Stimulated activated CD8-positive, alpha-beta memory T cell treated with anti-CD3 and anti-CD28 coated beads, Interleukin-7, amount 100 ng/mL, for 24 hours (primary cell): ENCODE data around the gene NTRK2.

Experiments used
- DNase-seq: peaks from one replicate; pipeline ENCODE4 v3.0.0-alpha.2; 2020; ENCODE audit warnings: low read depth

Gene NTRK2

GRCh38 chr9:84975926-84976325 lies 306.4 kb downstream of the NTRK2 start:
- no peak for DNase-seq

GRCh38 chr9:84978661-84979060 lies 309.1 kb downstream of the NTRK2 start:
- DNase-seq, result no peak

- no peak for DNase-seq
These were observed 314.2 kb downstream of the NTRK2 start for GRCh38 chr9:84983749-84984148.

GRCh38 chr9:84988621-84989020 lies 319.1 kb downstream of the NTRK2 start:
- no peak for DNase-seq

GRCh38 chr9:84990416-84990815 lies 320.9 kb downstream of the NTRK2 start:
- no peak for DNase-seq

- no peak for DNase-seq
These were observed 321.5 kb downstream of the NTRK2 start for GRCh38 chr9:84990850-84991513.

- DNase-seq, result no peak
These were observed 322.0 kb downstream of the NTRK2 start for GRCh38 chr9:84991514-84991870.

- DNase-seq, result no peak
These were observed 322.9 kb downstream of the NTRK2 start for GRCh38 chr9:84992381-84992780.

- no peak for DNase-seq
These were observed 323.6 kb downstream of the NTRK2 start for GRCh38 chr9:84993105-84993504.

GRCh38 chr9:84996029-84996428 lies 326.5 kb downstream of the NTRK2 start:
- no peak for DNase-seq

GRCh38 chr9:84996716-84997115 lies 327.2 kb downstream of the NTRK2 start:
- no peak for DNase-seq

- DNase-seq, result no peak
These were observed 327.9 kb downstream of the NTRK2 start for GRCh38 chr9:84997472-84997871.

- no peak for DNase-seq
These were observed 329.1 kb downstream of the NTRK2 start for GRCh38 chr9:84998639-84999038.

- no peak for DNase-seq
These were observed 330.3 kb downstream of the NTRK2 start for GRCh38 chr9:84999788-85000187.

- DNase-seq, result no peak
These were observed 332.4 kb downstream of the NTRK2 start for GRCh38 chr9:85001925-85002324.

- no peak for DNase-seq
These were observed 335.4 kb downstream of the NTRK2 start for GRCh38 chr9:85004818-85005413.

- no peak for DNase-seq
These were observed 338.2 kb downstream of the NTRK2 start for GRCh38 chr9:85007748-85008147.

GRCh38 chr9:85008215-85008614 lies 338.7 kb downstream of the NTRK2 start:
- DNase-seq, result no peak

GRCh38 chr9:85009251-85009650 lies 339.7 kb downstream of the NTRK2 start:
- DNase-seq, result no peak

GRCh38 chr9:85013703-85014102 lies 344.2 kb downstream of the NTRK2 start:
- DNase-seq, result no peak

GRCh38 chr9:85014292-85014691 lies 344.8 kb downstream of the NTRK2 start:
- DNase-seq, result no peak

GRCh38 chr9:85016384-85017006 lies 347.0 kb downstream of the NTRK2 start:
- DNase-seq, result no peak

- no peak for DNase-seq
These were observed 351.3 kb downstream of the NTRK2 start for GRCh38 chr9:85020791-85021190.

GRCh38 chr9:85021686-85022085 lies 352.2 kb downstream of the NTRK2 start:
- DNase-seq, result no peak
